Endothelial cell of umbilical vein (primary cell): ENCODE measurements around the gene EIF4A2. TPM values are rescaled to one million over a fixed set of nuclear protein-coding genes. Genes with fewer than 3 reads are reported as not detected.

Source experiments
- BruUV-seq: library from RNA; stranded (reverse); fragments of 400-500 nt; replicated peaks from 2 replicates; lab custom pipeline; 2021; lab: Mats Ljungman, UMichigan
- CTCF ChIA-PET: fragments of 300-600, 350-600 bp; sonication (Branson Sonifier 250); formaldehyde crosslinking; loops from one replicate; lab custom pipeline; 2021; ENCODE audit warnings: antibody characterized with exemption, inconsistent platforms; lab: Charles Lee
- POLR2A ChIA-PET: fragments of 300-600, 350-600 bp; sonication (Branson Sonifier 250); formaldehyde crosslinking; loops from one replicate; lab custom pipeline; 2021; ENCODE audit warnings: antibody characterized with exemption, inconsistent platforms; lab: Charles Lee
- DNase-seq: peaks from one replicate; pipeline ENCODE4 v3.0.0-alpha.2; 2011; ENCODE audit warnings: low read depth, low spot score
- FAIRE-seq: peaks from 2 replicates; lab custom pipeline; 2011; peaks lifted over from hg19 to GRCh38; lab: Jason Lieb, UNC
- H2AFZ ChIP-seq: 2 replicates; pipeline ENCODE4 v1.6.0; 2012; ENCODE audit warnings: low read depth, low read length, control low read depth, inconsistent platforms
- H3K27ac ChIP-seq: 2 replicates; pipeline ENCODE4 v1.5.1; 2011; ENCODE audit warnings: low read depth, mild to moderate bottlenecking, control low read depth, low read length, moderate library complexity; ENCODE audit not compliant: insufficient read depth
- H3K27me3 ChIP-seq, 2 experiments: 2 replicates each; pipeline versions ENCODE4 v1.6.0 to v1.6.1; 2011; ENCODE audit warnings: low read length in 2 of 2, mixed read lengths in 1 of 2; ENCODE audit not compliant: control insufficient read depth in 2 of 2, insufficient read depth in 2 of 2
- H3K36me3 ChIP-seq, 2 experiments: 2 replicates in 1 of 2; 3 replicates in 1 of 2; pipeline ENCODE4 v1.5.1; 2011; ENCODE audit warnings: low read length in 2 of 2, mild to moderate bottlenecking in 1 of 2, moderate library complexity in 1 of 2; ENCODE audit not compliant: control insufficient read depth in 2 of 2, insufficient read depth in 2 of 2; ENCODE audit errors: extremely low read depth in 1 of 2
- H3K4me1 ChIP-seq: 3 replicates; pipeline ENCODE4 v1.5.1; 2011; ENCODE audit warnings: mild to moderate bottlenecking, low read length; ENCODE audit not compliant: control insufficient read depth, insufficient read depth; ENCODE audit errors: extremely low read depth
- H3K4me2 ChIP-seq: 2 replicates; pipeline ENCODE4 v1.6.1; 2011; ENCODE audit warnings: low read length, control low read depth, mixed read lengths; ENCODE audit not compliant: insufficient read depth
- H3K4me3 ChIP-seq, 3 experiments: fragments of 200-600 bp in 1 of 3; sonication (generic), shearing (Covaris generic) in 1 of 3; replicated peaks in 1 of 3; 2 replicates each; pipeline ENCODE4 v1.5.1; 2011 to 2016; ENCODE audit warnings: control low read depth in 3 of 3, low read length in 3 of 3, mild to moderate bottlenecking in 2 of 3, inconsistent platforms in 1 of 3, low read depth in 1 of 3, moderate library complexity in 1 of 3; ENCODE audit not compliant: insufficient read depth in 1 of 3
- H3K79me2 ChIP-seq: 2 replicates; pipeline ENCODE4 v1.6.0; 2012; ENCODE audit warnings: low read length, inconsistent platforms; ENCODE audit not compliant: control insufficient read depth, insufficient read depth
- H3K9ac ChIP-seq: replicated peaks from 2 replicates; pipeline ENCODE3; 2011; ENCODE audit warnings: low read length, control low read depth; ENCODE audit not compliant: insufficient read depth; ENCODE audit errors: extremely low read depth
- H3K9me1 ChIP-seq: replicated peaks from 3 replicates; pipeline ENCODE4 v1.6.0; 2011; ENCODE audit warnings: mild to moderate bottlenecking, low read length; ENCODE audit not compliant: control insufficient read depth, insufficient read depth; ENCODE audit errors: extremely low read depth
- H3K9me3 ChIP-seq: replicated peaks from 2 replicates; pipeline ENCODE4 v1.5.1; 2012; ENCODE audit warnings: low read length, inconsistent platforms; ENCODE audit not compliant: control insufficient read depth, insufficient read depth
- H4K20me1 ChIP-seq: replicated peaks from 2 replicates; pipeline ENCODE3; 2011; ENCODE audit warnings: mild to moderate bottlenecking, low read length; ENCODE audit not compliant: control insufficient read depth, insufficient read depth; ENCODE audit errors: extremely low read depth
- EZH2 ChIP-seq: IDR thresholded peaks from 2 replicates; pipeline ENCODE4 v1.6.1; 2012; ENCODE audit warnings: borderline replicate concordance, low read depth, mild to moderate bottlenecking, moderate library complexity, low read length, inconsistent platforms; ENCODE audit not compliant: severe bottlenecking
- FOS ChIP-seq: IDR thresholded peaks from 2 replicates; pipeline ENCODE4 v1.6.1; 2011; ENCODE audit warnings: mild to moderate bottlenecking, low read length, moderate library complexity, borderline replicate concordance; ENCODE audit not compliant: insufficient read depth
- GATA2 ChIP-seq: IDR thresholded peaks from 2 replicates; pipeline ENCODE4 v1.7.0; 2011; ENCODE audit warnings: low read depth, mild to moderate bottlenecking, moderate library complexity, mixed read lengths, low read length; ENCODE audit not compliant: insufficient read length, insufficient read depth
- JUN ChIP-seq: IDR thresholded peaks from 2 replicates; pipeline ENCODE4 v1.6.1; 2011; ENCODE audit warnings: borderline replicate concordance, low read depth; ENCODE audit not compliant: insufficient read length, insufficient read depth
- MYC ChIP-seq: IDR thresholded peaks from one replicate; pipeline ENCODE4 v1.6.1; 2011; ENCODE audit warnings: mild to moderate bottlenecking, low read depth, low read length
- POLR2A ChIP-seq: IDR thresholded peaks from 2 replicates; pipeline ENCODE4 v1.6.1; 2012; ENCODE audit warnings: low read depth, mild to moderate bottlenecking, control low read depth, low read length
- POLR2AphosphoS5 ChIP-seq: IDR thresholded peaks from 2 replicates; pipeline ENCODE4 v1.6.1; 2012; ENCODE audit warnings: low read depth, mild to moderate bottlenecking, control low read depth, low read length, moderate library complexity; ENCODE audit not compliant: insufficient read depth
- dilution Hi-C: fragments of 300-500 bp; cut with MboI; formaldehyde crosslinking; loops from one replicate; pipeline ENCODE4 v1.15.0; 2019; ENCODE audit warnings: low sequenced_read_pairs; ENCODE audit not compliant: extremely low pct_ligation_motif_present
- intact Hi-C: fragments of 100-400 bp; cut with micrococcal nuclease; formaldehyde crosslinking; loops from one replicate; pipeline ENCODE4 v1.10.0; 2022
- polyA plus RNA-seq, 4 experiments: library from polyadenylated mRNA; depleted of rRNA in 3 of 4; stranded (reverse) in 3 of 4; unstranded in 1 of 4; fragments of >200 nt; gene quantifications; 2 replicates each; pipeline versions ENCODE4 v1.2.1 to v1.2.3, GENCODE V29; 2011 to 2012; ENCODE audit warnings: missing spikeins in 1 of 4
- total RNA-seq: library from RNA; stranded (reverse); gene quantifications from 2 replicates; pipeline ENCODE4 v1.2.3, GENCODE V29; 2021
- TF ChIP-seq, protein P1 (sequence below): IDR thresholded peaks from 2 replicates; pipeline ENCODE4 v1.6.1; 2011; ENCODE audit not compliant: insufficient read depth, insufficient read length
- TF ChIP-seq, protein P2 (sequence below), 2 donors: IDR thresholded peaks; 1 replicate in 1 of 2; 2 replicates in 1 of 2; pipeline ENCODE4 v1.5.1; 2011; ENCODE audit warnings: low read length in 2 of 2, mild to moderate bottlenecking in 2 of 2, moderate library complexity in 2 of 2, control low read depth in 1 of 2, inconsistent platforms in 1 of 2, low read depth in 1 of 2; ENCODE audit not compliant: insufficient read depth in 1 of 2; ENCODE audit errors: extremely low read depth in 1 of 2

Gene EIF4A2
- total and polyA plus RNA-seq, 2 donors (not counting 3 experiments of a cell fraction or from before 2014, with no cell fraction given): 282 to 401 TPM

- TF ChIP-seq EZH2 (no peak), POLR2AphosphoS5 (no peak), GATA2 (no peak), JUN (no peak), FOS (no peak), POLR2A (no peak), MYC (no peak)
- TF ChIP-seq, protein P1, sequence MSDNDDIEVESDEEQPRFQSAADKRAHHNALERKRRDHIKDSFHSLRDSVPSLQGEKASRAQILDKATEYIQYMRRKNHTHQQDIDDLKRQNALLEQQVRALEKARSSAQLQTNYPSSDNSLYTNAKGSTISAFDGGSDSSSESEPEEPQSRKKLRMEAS: no peak
- TF ChIP-seq, protein P2, sequence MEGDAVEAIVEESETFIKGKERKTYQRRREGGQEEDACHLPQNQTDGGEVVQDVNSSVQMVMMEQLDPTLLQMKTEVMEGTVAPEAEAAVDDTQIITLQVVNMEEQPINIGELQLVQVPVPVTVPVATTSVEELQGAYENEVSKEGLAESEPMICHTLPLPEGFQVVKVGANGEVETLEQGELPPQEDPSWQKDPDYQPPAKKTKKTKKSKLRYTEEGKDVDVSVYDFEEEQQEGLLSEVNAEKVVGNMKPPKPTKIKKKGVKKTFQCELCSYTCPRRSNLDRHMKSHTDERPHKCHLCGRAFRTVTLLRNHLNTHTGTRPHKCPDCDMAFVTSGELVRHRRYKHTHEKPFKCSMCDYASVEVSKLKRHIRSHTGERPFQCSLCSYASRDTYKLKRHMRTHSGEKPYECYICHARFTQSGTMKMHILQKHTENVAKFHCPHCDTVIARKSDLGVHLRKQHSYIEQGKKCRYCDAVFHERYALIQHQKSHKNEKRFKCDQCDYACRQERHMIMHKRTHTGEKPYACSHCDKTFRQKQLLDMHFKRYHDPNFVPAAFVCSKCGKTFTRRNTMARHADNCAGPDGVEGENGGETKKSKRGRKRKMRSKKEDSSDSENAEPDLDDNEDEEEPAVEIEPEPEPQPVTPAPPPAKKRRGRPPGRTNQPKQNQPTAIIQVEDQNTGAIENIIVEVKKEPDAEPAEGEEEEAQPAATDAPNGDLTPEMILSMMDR (IDR thresholded peaks at IDR 0.05; ENCODE audit: extremely low read depth in 1 of 2, insufficient read depth in 1 of 2, low read depth in 1 of 2, low read length in 2 of 2): no peak
- no TSS peak for BruUV-seq
- Histone ChIP-seq H3K36me3 (peaks cover 2 to 13% of the 10 kb centered on the region in 2 experiments), H3K9me1 (no peaks in the 10 kb centered on the region), H3K9ac (no peak overlapping the region), H3K4me3 (no peak overlapping the region), H3K27me3 (no peaks in the 10 kb centered on the region), H4K20me1 (no peaks in the 10 kb centered on the region), H3K79me2 (peaks cover 2% of the 10 kb centered on the region), H3K4me1 (peaks cover 12% of the 10 kb centered on the region), H3K27ac (no peak overlapping the region), H3K4me2 (peak overlapping the region; percentile 40), H3K9me3 (no peaks in the 10 kb centered on the region), H2AFZ (peak overlapping the region; percentile 22)
- FAIRE-seq: peak; percentile 79
- ChIA-PET CTCF (interaction anchor here (1.4 to 2.0 kb wide), 2 partner anchors 23 to 76 kb away, joined by 3 to 13 read pairs; no protein-coding TSS in a partner anchor), POLR2A (interaction anchor here (2.2 kb wide), 1 partner anchor 15 kb away, joined by 18 read pairs; the partner anchor contains the start of gene EIF4A2)
- dilution Hi-C loops: no loop called here
- intact Hi-C loops: no loop called here
- peak; percentile 42 for DNase-seq
Measured at GRCh38 chr3:186798239-186798874, 15.0 kb downstream of the EIF4A2 start.
